Measurements from ENCODE around the gene HELZ.

The HELZ gene

GRCh38 chr17:67165201-67165600, 79.8 kb downstream of the HELZ start:
- Histone ChIP-seq H3K4me3 (ENCODE audit: insufficient read length, low read depth) (no peak overlapping the region), H3K27me3 (ENCODE audit: insufficient read depth, insufficient read length) (no peaks in the 10 kb centered on the region), H3K4me1 (ENCODE audit: insufficient read depth, insufficient read length) (no peaks in the 10 kb centered on the region), H3K9ac (ENCODE audit: insufficient read length, low read depth) (no peak overlapping the region), H3K36me3 (ENCODE audit: insufficient read depth, insufficient read length, low read length) (peaks cover 61% of the 10 kb centered on the region), H3K9me3 (ENCODE audit: insufficient read depth, low read length) (no peaks in the 10 kb centered on the region)
- TF ChIP-seq SUZ12 (IDR thresholded peaks at IDR 0.05; ENCODE audit: extremely low read depth, insufficient read depth, insufficient read length) (no peak), YY1 (IDR thresholded peaks at IDR 0.05; ENCODE audit: insufficient read depth, insufficient read length) (no peak), ZNF274 (IDR thresholded peaks at IDR 0.05; ENCODE audit: low read depth, low read length) (no peak)
- DNase-seq (ENCODE audit: low read depth, low spot score), result no peak

DNA sequence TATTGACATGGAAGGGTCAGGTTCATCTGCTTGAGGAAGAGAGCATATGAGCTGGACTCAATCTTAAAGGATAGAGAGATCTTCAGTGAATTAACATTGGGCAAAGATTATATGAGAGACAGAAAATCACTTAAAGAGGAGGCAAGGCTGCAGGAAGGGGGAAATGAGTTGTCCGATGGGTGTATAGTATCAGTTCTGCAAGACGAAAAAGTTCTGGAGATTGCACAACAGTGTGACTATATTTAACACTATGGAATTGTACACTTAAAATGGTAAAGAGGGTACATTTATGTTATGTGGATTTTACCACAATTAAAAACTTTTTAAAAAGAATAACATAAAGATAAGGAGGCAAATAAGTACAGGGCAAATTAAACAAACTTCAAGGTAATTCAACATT, 80.7 kb downstream of the HELZ start:
- no peak for DNase-seq (ENCODE audit: low read depth, low spot score)
- H3K36me3 ChIP-seq (ENCODE audit: insufficient read depth, insufficient read length, low read length), result peaks cover 69% of the 10 kb centered on the region
- TF ChIP-seq ZNF274 (IDR thresholded peaks at IDR 0.05; ENCODE audit: low read depth, low read length) (no peak), YY1 (IDR thresholded peaks at IDR 0.05; ENCODE audit: insufficient read depth, insufficient read length) (no peak), SUZ12 (IDR thresholded peaks at IDR 0.05; ENCODE audit: extremely low read depth, insufficient read depth, insufficient read length) (no peak)

GRCh38 chr17:67162771-67163170, 82.2 kb downstream of the HELZ start:
- Histone ChIP-seq H3K4me3 (ENCODE audit: insufficient read length, low read depth) (no peak overlapping the region), H3K9ac (ENCODE audit: insufficient read length, low read depth) (no peak overlapping the region), H3K4me1 (ENCODE audit: insufficient read depth, insufficient read length) (no peaks in the 10 kb centered on the region), H3K9me3 (ENCODE audit: insufficient read depth, low read length) (no peaks in the 10 kb centered on the region), H3K36me3 (ENCODE audit: insufficient read depth, insufficient read length, low read length) (peaks cover 71% of the 10 kb centered on the region), H3K27me3 (ENCODE audit: insufficient read depth, insufficient read length) (no peaks in the 10 kb centered on the region)
- no peak for DNase-seq (ENCODE audit: low read depth, low spot score)
- TF ChIP-seq ZNF274 (IDR thresholded peaks at IDR 0.05; ENCODE audit: low read depth, low read length) (no peak), YY1 (IDR thresholded peaks at IDR 0.05; ENCODE audit: insufficient read depth, insufficient read length) (no peak), SUZ12 (IDR thresholded peaks at IDR 0.05; ENCODE audit: extremely low read depth, insufficient read depth, insufficient read length) (no peak)

More for the DNA sequence above, 80.7 kb downstream of the HELZ start:
- H3K27me3 ChIP-seq (ENCODE audit: insufficient read depth, insufficient read length), result no peaks in the 10 kb centered on the region
- no peak overlapping the region for H3K9ac ChIP-seq (ENCODE audit: insufficient read length, low read depth)
- H3K4me1 ChIP-seq (ENCODE audit: insufficient read depth, insufficient read length), result no peaks in the 10 kb centered on the region
- H3K4me3 ChIP-seq (ENCODE audit: insufficient read length, low read depth), result no peak overlapping the region
- H3K9me3 ChIP-seq (ENCODE audit: insufficient read depth, low read length), result no peaks in the 10 kb centered on the region

DNA sequence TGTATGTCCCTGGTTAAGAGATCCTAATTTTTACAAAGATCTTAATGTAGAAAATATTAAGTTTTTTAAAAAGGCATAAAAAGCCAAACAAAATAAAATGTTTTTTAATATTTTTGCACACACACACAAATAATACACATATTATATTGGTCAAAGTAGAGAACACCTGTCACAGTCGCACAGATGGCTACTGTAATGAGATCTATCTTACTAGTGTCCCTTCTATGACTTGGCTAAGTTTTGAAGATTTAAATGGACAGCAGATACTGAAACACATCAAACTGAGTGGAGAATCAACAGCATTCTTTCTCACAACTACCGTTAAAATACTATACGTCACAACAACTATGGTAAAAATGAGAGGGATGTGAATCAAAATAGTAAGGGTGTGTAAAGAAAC, 83.4 kb downstream of the HELZ start:
- H3K9ac ChIP-seq (ENCODE audit: insufficient read length, low read depth), result no peak overlapping the region
- no peaks in the 10 kb centered on the region for H3K27me3 ChIP-seq (ENCODE audit: insufficient read depth, insufficient read length)
- no peak overlapping the region for H3K4me3 ChIP-seq (ENCODE audit: insufficient read length, low read depth)
- peaks cover 60% of the 10 kb centered on the region for H3K36me3 ChIP-seq (ENCODE audit: insufficient read depth, insufficient read length, low read length)
- TF ChIP-seq YY1 (IDR thresholded peaks at IDR 0.05; ENCODE audit: insufficient read depth, insufficient read length) (no peak), SUZ12 (IDR thresholded peaks at IDR 0.05; ENCODE audit: extremely low read depth, insufficient read depth, insufficient read length) (no peak), ZNF274 (IDR thresholded peaks at IDR 0.05; ENCODE audit: low read depth, low read length) (no peak)
- H3K9me3 ChIP-seq (ENCODE audit: insufficient read depth, low read length), result no peaks in the 10 kb centered on the region
- no peaks in the 10 kb centered on the region for H3K4me1 ChIP-seq (ENCODE audit: insufficient read depth, insufficient read length)
- DNase-seq (ENCODE audit: low read depth, low spot score), result no peak

GRCh38 chr17:67160791-67161190, 84.2 kb downstream of the HELZ start:
- H3K4me1 ChIP-seq (ENCODE audit: insufficient read depth, insufficient read length), result no peaks in the 10 kb centered on the region
- H3K4me3 ChIP-seq (ENCODE audit: insufficient read length, low read depth), result no peak overlapping the region

DNA sequence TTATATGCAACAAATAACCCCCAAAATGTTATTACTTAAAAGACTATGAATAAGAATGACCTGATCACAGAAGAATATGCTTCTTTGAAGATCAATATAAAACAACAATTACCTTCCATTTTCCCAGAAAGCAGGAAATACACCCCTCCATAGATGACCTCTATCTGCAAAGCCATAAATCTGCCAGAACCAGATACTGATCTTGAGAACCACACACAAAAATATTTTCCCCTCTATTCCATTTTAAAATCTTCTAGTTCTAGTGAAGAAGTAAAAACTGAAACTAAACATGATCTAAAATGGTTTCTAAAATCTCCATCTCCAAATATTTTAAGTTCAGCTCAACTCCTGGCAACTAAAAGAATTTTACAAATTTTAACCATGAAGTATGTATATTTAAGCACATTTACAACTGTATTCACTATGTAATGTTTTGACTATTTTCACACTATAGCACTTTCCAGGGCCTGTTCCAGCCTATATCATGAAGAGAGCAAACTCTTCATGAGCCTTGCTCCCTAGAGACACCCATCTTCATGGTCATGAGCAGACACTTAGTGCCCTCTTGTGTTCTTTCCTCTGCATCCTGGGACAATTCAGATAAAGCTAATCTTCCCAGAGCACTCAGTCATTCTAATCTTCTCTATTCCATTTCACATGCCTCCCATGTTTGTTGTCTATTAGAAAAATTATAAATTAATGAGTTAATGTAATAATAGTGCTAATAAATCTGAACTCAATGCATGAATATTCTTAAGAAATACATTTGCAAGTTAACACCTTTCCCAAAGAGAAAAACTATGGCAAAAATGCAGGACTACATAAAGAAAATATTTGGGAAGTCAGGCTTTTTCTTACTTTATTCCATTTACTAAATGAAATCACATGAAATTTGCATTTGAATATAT, 87.0 kb downstream of the HELZ start:
- DNase-seq (ENCODE audit: low read depth, low spot score), result peak; percentile 8
- peaks cover 33% of the 10 kb centered on the region for H3K36me3 ChIP-seq (ENCODE audit: insufficient read depth, insufficient read length, low read length)

More at GRCh38 chr17:67160791-67161190, 84.2 kb downstream of the HELZ start:
- peaks cover 52% of the 10 kb centered on the region for H3K36me3 ChIP-seq (ENCODE audit: insufficient read depth, insufficient read length, low read length)
- no peak for DNase-seq (ENCODE audit: low read depth, low spot score)
- TF ChIP-seq ZNF274 (IDR thresholded peaks at IDR 0.05; ENCODE audit: low read depth, low read length), result no peak
- no peak for TF ChIP-seq YY1 (IDR thresholded peaks at IDR 0.05; ENCODE audit: insufficient read depth, insufficient read length)
- TF ChIP-seq SUZ12 (IDR thresholded peaks at IDR 0.05; ENCODE audit: extremely low read depth, insufficient read depth, insufficient read length), result no peak
- H3K9me3 ChIP-seq (ENCODE audit: insufficient read depth, low read length), result no peaks in the 10 kb centered on the region
- H3K27me3 ChIP-seq (ENCODE audit: insufficient read depth, insufficient read length), result no peaks in the 10 kb centered on the region
- H3K9ac ChIP-seq (ENCODE audit: insufficient read length, low read depth), result no peak overlapping the region

More for the DNA sequence above, 87.0 kb downstream of the HELZ start:
- Histone ChIP-seq H3K4me1 (ENCODE audit: insufficient read depth, insufficient read length) (no peaks in the 10 kb centered on the region), H3K9ac (ENCODE audit: insufficient read length, low read depth) (no peak overlapping the region), H3K9me3 (ENCODE audit: insufficient read depth, low read length) (no peaks in the 10 kb centered on the region), H3K27me3 (ENCODE audit: insufficient read depth, insufficient read length) (no peaks in the 10 kb centered on the region), H3K4me3 (ENCODE audit: insufficient read length, low read depth) (no peak overlapping the region)
- TF ChIP-seq YY1 (IDR thresholded peaks at IDR 0.05; ENCODE audit: insufficient read depth, insufficient read length) (no peak), ZNF274 (IDR thresholded peaks at IDR 0.05; ENCODE audit: low read depth, low read length) (no peak), SUZ12 (IDR thresholded peaks at IDR 0.05; ENCODE audit: extremely low read depth, insufficient read depth, insufficient read length) (no peak)

Data from NT2/D1 (cell line).